ENCODE results near the gene PTGES2.

PTGES2 gene

DNA sequence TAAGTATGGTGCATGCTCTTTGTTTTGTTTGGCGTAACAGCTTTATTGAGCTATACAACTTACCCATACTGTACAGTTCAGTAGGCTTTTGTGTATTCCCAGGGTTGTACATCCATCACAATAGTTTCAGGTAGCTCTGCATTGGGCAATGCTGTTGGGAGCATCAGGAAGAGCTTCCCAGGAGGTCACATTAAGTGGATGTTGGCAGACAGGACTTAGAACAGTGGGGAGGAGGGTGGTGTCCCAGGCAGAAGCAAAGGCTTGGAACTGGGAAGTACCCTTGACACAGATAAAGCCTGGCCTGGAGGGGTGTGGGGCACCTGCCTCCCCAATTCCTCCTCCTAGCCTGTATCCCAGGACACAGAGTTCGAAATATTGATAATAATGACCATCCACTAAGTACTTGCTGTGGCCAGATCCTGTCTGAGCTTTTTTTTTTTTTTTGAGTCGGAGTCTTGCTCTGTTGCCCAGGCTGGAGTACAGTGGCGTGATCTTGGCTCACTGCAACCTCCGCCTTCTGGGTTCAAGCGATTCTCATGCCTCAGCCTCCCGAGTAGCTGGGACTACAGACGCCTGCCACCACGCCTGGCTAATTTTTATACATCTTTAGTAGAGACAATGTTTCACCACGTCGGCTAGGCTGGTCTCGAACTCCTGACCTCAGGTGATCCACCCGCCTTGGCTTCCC, 33.8 kb upstream of the PTGES2 start:
- no peak for DNase-seq (ENCODE audit: low read depth)
- peak overlapping the region; percentile 97 for H3K4me3 ChIP-seq (ENCODE audit: low read depth, low read length)
- TF ChIP-seq, protein P1, sequence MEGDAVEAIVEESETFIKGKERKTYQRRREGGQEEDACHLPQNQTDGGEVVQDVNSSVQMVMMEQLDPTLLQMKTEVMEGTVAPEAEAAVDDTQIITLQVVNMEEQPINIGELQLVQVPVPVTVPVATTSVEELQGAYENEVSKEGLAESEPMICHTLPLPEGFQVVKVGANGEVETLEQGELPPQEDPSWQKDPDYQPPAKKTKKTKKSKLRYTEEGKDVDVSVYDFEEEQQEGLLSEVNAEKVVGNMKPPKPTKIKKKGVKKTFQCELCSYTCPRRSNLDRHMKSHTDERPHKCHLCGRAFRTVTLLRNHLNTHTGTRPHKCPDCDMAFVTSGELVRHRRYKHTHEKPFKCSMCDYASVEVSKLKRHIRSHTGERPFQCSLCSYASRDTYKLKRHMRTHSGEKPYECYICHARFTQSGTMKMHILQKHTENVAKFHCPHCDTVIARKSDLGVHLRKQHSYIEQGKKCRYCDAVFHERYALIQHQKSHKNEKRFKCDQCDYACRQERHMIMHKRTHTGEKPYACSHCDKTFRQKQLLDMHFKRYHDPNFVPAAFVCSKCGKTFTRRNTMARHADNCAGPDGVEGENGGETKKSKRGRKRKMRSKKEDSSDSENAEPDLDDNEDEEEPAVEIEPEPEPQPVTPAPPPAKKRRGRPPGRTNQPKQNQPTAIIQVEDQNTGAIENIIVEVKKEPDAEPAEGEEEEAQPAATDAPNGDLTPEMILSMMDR (IDR thresholded peaks at IDR 0.05; ENCODE audit: low read depth, low read length, missing control alignments), result no peak

DNA sequence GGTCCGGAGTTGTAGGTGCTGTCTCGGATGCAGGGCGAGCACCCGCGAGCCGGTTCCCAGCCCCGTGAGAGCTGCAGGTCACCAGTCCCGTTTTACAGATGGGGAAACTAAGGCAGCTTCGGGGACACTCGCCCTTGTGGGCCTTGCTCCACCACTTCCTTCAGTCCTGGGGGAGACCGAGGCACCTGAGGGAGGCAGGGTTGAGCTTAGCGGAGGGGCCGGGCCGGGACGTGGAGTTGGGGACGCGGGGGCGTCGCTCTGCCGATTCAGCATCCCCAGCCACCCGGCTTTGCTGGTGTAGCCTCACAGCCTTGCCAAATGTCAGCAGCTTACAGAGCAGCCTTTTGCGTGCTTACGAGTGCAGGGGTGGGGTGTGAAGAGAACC, 33.1 kb upstream of the PTGES2 start:
- H3K4me3 ChIP-seq (ENCODE audit: low read depth, low read length), result peak overlapping the region; percentile 97
- TF ChIP-seq, protein P1 (IDR thresholded peaks at IDR 0.05; ENCODE audit: low read depth, low read length, missing control alignments), result no peak
- DNase-seq (ENCODE audit: low read depth), result no peak

DNA sequence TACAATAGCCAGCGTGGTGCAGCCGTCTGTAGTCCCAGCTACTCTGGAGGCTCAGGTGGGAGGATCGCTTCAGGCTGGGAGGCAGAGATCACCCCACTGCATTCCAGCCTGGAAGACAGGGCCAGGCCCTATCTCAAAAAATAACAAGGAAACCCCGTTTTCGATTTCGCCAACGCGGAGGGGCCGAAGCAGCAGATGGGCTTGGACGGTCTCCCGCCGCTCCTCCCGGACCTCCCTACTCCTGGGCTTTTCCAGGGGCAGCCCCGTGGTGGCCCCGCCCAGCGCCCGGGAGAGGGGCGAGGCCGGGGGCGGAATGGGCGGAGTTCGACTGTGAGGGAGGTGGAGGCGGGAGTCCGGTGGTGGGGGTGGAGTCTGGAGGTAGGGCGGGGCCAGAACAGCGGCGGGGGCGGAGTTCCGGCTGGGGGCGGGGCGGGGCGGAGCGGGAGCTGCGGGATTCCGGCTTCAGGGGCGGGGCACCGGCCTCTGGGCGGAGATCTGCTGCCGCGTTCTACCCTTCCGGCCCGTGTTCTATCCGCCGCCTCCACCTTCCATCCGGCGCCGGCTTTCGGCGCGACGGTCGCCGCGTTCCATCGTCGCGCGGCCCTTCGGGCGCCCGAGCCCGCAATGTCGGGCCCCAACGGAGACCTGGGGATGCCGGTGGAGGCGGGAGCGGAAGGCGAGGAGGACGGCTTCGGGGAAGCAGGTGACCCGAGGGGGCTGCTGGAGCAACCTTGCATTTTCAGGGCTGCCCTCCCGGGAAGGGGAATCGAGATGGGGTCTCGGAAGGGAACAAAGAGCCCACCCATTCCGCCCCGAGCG, 32.5 kb upstream of the PTGES2 start, which contains the start of gene BBLN:
BBLN (plus strand) TSS at position 482 of the 819 bp plus-strand sequence; CDS start at position 625, 143 bp downstream.
- TF ChIP-seq, protein P1 (IDR thresholded peaks at IDR 0.05; ENCODE audit: low read depth, low read length, missing control alignments), result no peak
- peak; percentile 59 for DNase-seq (ENCODE audit: low read depth)
- peak within 1 kb of the TSS; percentile 97 for H3K4me3 ChIP-seq (ENCODE audit: low read depth, low read length)

- DNase-seq (ENCODE audit: low read depth), result peak; percentile 27
- TF ChIP-seq, protein P1 (IDR thresholded peaks at IDR 0.05; ENCODE audit: low read depth, low read length, missing control alignments), result no peak
- H3K4me3 ChIP-seq (ENCODE audit: low read depth, low read length), result peak overlapping the region; percentile 64
These were observed 31.9 kb upstream of the PTGES2 start for GRCh38 chr9:128159522-128159783.

DNA sequence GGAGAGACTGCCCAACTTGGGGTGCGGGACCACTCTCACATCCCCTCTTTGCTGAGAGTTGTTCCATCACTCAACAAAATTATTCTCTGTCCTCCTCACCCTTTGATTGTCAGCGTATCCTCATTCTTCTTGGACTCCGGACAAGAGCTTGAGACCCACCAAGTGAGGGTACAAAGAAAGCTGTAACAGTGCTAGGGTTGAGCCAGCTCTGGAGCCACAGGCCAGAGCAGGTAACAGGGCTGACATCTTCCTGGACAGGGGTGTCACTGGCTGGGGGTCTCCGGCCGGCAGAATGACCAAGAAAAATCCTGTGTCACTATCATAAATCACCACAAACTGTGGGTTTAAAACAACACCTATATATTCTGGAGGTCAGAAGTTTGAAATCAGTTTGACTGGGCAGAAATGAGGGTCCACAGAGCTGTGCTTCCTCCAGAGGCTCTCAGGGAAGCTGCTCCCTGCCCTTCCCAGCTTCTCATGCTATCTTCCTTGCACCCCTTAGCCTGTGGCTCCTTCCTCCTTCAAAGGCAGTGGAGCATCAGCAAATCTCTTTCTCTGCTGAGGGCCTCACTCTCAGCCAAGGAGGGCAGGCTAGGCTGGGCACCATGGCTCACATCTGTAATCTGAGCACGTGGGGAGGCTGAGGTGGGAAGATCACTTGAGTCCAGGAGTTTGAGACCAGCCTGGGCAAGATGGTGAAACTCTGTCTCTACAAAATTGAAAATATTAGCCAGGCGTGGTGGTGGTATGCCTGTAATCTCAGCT, 28.4 kb upstream of the PTGES2 start:
- no peak overlapping the region for H3K4me3 ChIP-seq (ENCODE audit: low read depth, low read length)
- no peak for DNase-seq (ENCODE audit: low read depth)
- TF ChIP-seq, protein P1 (IDR thresholded peaks at IDR 0.05; ENCODE audit: low read depth, low read length, missing control alignments), result no peak

GRCh38 chr9:128153947-128154695, 26.6 kb upstream of the PTGES2 start:
- no peak overlapping the region for H3K4me3 ChIP-seq (ENCODE audit: low read depth, low read length)
- TF ChIP-seq, protein P1 (IDR thresholded peaks at IDR 0.05; ENCODE audit: low read depth, low read length, missing control alignments), result no peak
- no peak for DNase-seq (ENCODE audit: low read depth)

All from GM12864 (cell line).